Esophagus muscularis mucosa (tissue), 4 donors: Measurements from ENCODE around the gene NCAN. TPM values are rescaled to one million over a fixed set of nuclear protein-coding genes. Genes with fewer than 3 reads are reported as not detected.
"Not testable (repeated sequence)": the region's sequence is repeated elsewhere in the genome, so short reads cannot be mapped to it uniquely, and the experiment has no call there.

Source experiments
- DNase-seq: peaks from one replicate; pipeline ENCODE4 v3.0.0-alpha.2; 2017; ENCODE audit errors: extremely low spot score
- H3K27ac ChIP-seq, 4 donors: fragments of 200-600 bp; sonication (generic); replicated peaks in 1 of 4; 1 replicate in 3 of 4; 2 replicates in 1 of 4; pipeline ENCODE4 v1.5.1; 2016 to 2019; ENCODE audit warnings: mild to moderate bottlenecking in 1 of 4
- H3K27me3 ChIP-seq, 4 donors: fragments of 200-600 bp; sonication (generic); one replicate each; pipeline versions ENCODE4 v1.5.1 to v1.6.0; 2016 to 2019
- H3K36me3 ChIP-seq, 4 donors: fragments of 200-600 bp; sonication (generic); one replicate each; pipeline ENCODE4 v1.5.1; 2016 to 2019
- H3K4me1 ChIP-seq, 4 donors: fragments of 200-600 bp; sonication (generic); one replicate each; pipeline ENCODE4 v1.5.1; 2016 to 2019
- H3K4me3 ChIP-seq, 4 donors: fragments of 200-600 bp; sonication (generic); 1 replicate in 2 of 4; 2 replicates in 2 of 4; pipeline ENCODE4 v1.5.1; 2016 to 2019; ENCODE audit warnings: mild to moderate bottlenecking in 4 of 4, moderate library complexity in 1 of 4
- H3K9me3 ChIP-seq, 4 donors: fragments of 200-600 bp; sonication (generic); 1 replicate in 3 of 4; 2 replicates in 1 of 4; pipeline ENCODE4 v1.5.1; 2016 to 2019
- EP300 ChIP-seq: sonication (generic); formaldehyde crosslinking; IDR thresholded peaks from one replicate; pipeline ENCODE4 v1.6.1; 2017; ENCODE audit warnings: antibody characterized with exemption
- POLR2A ChIP-seq: fragments of 450-650 bp; IDR thresholded peaks from one replicate; pipeline ENCODE4 v1.6.1; 2017; ENCODE audit warnings: antibody characterized with exemption, moderate library complexity, mild to moderate bottlenecking, low read depth
- POLR2AphosphoS5 ChIP-seq, 2 donors: sonication (generic); formaldehyde crosslinking; IDR thresholded peaks; one replicate each; pipeline ENCODE4 v1.6.1; 2017; ENCODE audit warnings: antibody characterized with exemption in 2 of 2
- WGBS: methylation state at CpG from one replicate; pipeline ENCODE4 v1.1.5; 2018; 5-methylcytosine and 5-hydroxymethylcytosine counted together
- intact Hi-C: fragments of 100-400 bp; cut with DNase I; formaldehyde crosslinking; loops from one replicate; pipeline ENCODE4 v1.15.1; 2023
- total RNA-seq, 4 donors: library from RNA; depleted of rRNA; stranded (reverse); fragments of >200 nt; gene quantifications; one replicate each; pipeline versions ENCODE4 v1.1.0 to v1.2.1, GENCODE V29; 2016
- TF ChIP-seq, protein P1 (sequence below), 3 experiments: fragments of 200-600 bp in 2 of 3; fragments of 450-650 bp in 1 of 3; sonication (generic) in 2 of 3; IDR thresholded peaks; one replicate each; pipeline ENCODE4 v1.5.1; 2017 to 2019; ENCODE audit warnings: antibody characterized with exemption in 3 of 3, mild to moderate bottlenecking in 2 of 3, moderate library complexity in 1 of 3

NCAN gene
- total RNA-seq, 4 donors from 2014 or later, result 0.17 TPM; not detected in 3

DNA sequence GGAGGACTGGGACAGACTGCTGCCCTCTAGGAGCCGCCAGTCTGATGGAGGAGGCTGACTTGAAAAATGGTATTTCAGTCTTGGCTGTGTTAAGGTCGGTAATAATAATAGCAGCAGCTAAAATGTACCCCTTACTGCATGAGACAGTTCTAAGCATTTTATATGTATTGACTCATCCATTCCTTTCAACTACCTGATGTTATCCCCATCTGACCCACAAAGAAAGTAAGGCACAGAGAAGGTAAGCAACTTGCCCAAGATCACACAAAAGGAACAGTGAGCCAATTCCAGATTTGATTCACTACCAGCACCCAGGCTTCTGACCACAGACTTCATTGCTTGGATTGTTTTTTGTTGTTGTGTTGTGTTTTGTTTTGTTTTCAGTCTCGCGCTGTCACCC is 4.0 kb downstream of the NCAN start:
- no peak for DNase-seq
- Histone ChIP-seq H3K4me3 (no peak overlapping the region), H3K4me1 (peaks cover 0 to 5% (median 0%) of the 10 kb centered on the region in 4 donors), H3K27ac (no peak overlapping the region), H3K9me3 (no peaks in the 10 kb centered on the region), H3K27me3 (peaks cover 6 to 86% (median 19%) of the 10 kb centered on the region in 4 donors), H3K36me3 (no peaks in the 10 kb centered on the region)
- 79% methylated on average over 4 of the region's 4 CpGs for WGBS
- intact Hi-C loops, result no loop called here
- TF ChIP-seq POLR2AphosphoS5 (IDR thresholded peaks at IDR 0.05), result no peak
- TF ChIP-seq POLR2A, result no peak
- TF ChIP-seq, protein P1, sequence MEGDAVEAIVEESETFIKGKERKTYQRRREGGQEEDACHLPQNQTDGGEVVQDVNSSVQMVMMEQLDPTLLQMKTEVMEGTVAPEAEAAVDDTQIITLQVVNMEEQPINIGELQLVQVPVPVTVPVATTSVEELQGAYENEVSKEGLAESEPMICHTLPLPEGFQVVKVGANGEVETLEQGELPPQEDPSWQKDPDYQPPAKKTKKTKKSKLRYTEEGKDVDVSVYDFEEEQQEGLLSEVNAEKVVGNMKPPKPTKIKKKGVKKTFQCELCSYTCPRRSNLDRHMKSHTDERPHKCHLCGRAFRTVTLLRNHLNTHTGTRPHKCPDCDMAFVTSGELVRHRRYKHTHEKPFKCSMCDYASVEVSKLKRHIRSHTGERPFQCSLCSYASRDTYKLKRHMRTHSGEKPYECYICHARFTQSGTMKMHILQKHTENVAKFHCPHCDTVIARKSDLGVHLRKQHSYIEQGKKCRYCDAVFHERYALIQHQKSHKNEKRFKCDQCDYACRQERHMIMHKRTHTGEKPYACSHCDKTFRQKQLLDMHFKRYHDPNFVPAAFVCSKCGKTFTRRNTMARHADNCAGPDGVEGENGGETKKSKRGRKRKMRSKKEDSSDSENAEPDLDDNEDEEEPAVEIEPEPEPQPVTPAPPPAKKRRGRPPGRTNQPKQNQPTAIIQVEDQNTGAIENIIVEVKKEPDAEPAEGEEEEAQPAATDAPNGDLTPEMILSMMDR (IDR thresholded peaks at IDR 0.05), result no peak

DNA sequence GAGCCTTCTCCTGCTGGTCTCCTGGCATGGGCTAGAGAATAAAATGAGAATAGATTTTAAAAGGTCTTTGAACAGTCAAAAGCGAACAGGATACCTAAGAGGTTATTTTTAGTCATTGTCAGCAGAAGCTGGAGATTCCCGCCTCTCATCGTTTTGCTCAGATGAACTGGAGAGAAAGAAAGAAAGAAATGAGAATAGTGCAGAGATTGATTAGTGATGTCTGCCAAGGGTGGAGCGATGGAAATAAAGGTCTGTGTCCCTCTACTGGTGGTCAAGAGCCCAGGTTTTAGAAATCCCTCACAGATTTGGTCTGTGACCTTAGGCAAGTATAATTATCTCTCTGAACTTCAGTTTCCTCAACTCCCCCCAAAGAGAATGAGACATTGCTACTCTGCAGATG is 5.3 kb downstream of the NCAN start:
- TF ChIP-seq POLR2AphosphoS5 (IDR thresholded peaks at IDR 0.05) (no peak), EP300 (no peak), POLR2A (no peak)
- TF ChIP-seq, protein P1 (IDR thresholded peaks at IDR 0.05), result no peak
- Histone ChIP-seq H3K4me3 (no peak overlapping the region), H3K27ac (no peak overlapping the region), H3K27me3 (peaks cover 0 to 84% (median 10%) of the 10 kb centered on the region in 4 donors), H3K4me1 (no peaks in the 10 kb centered on the region), H3K36me3 (no peaks in the 10 kb centered on the region), H3K9me3 (no peaks in the 10 kb centered on the region)
- 62% methylated on average over 4 of the region's 4 CpGs for WGBS
- no peak for DNase-seq
- intact Hi-C loops, result no loop called here

DNA sequence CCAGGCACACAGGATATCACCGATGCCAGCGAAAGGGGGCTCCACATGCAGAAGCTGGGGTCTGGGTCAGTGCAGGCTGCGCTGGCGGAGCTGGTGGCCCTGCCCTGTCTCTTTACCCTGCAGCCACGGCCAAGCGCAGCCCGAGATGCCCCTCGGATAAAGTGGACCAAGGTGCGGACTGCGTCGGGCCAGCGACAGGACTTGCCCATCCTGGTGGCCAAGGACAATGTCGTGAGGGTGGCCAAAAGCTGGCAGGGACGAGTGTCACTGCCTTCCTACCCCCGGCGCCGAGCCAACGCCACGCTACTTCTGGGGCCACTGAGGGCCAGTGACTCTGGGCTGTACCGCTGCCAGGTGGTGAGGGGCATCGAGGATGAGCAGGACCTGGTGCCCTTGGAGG is 7.2 kb downstream of the NCAN start:
- H3K4me1 ChIP-seq, result no peaks in the 10 kb centered on the region
- TF ChIP-seq, protein P1 (IDR thresholded peaks at IDR 0.05), result no peak
- TF ChIP-seq EP300 (no peak), POLR2A (no peak), POLR2AphosphoS5 (IDR thresholded peaks at IDR 0.05) (no peak)
- no peaks in the 10 kb centered on the region for H3K9me3 ChIP-seq
- no peak overlapping the region for H3K27ac ChIP-seq
- H3K27me3 ChIP-seq, result peaks cover 0 to 78% (median 2%) of the 10 kb centered on the region in 4 donors
- H3K4me3 ChIP-seq, result no peak overlapping the region
- WGBS, result 89% methylated on average over 13 of the region's 21 CpGs
- H3K36me3 ChIP-seq, result no peaks in the 10 kb centered on the region
- intact Hi-C loops, result no loop called here
- DNase-seq, result no peak

DNA sequence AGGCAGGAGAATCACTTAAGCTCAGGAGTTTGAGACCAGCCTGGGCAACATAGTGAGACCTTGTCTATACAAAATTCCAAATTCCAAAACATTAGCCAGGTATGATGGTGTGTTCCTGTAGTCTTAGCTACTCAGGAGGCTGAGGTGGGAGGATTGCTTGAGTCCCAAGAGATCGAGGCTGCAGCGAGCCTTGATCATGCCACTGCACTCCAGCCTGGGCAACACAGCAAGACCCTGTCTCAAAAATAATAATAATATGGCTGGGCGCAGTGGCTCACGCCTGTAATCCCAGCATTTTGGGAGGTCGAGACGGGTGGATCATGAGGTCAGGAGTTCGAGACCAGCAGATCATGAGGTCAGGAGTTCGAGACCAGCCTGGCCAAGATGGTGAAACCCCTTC is 9.2 kb downstream of the NCAN start:
- H3K4me3 ChIP-seq, H3K36me3 ChIP-seq, intact Hi-C loops, H3K9me3 ChIP-seq, H3K27ac ChIP-seq, DNase-seq: not testable (repeated sequence)
- 84% methylated on average over 8 of the region's 8 CpGs for WGBS
- Histone ChIP-seq H3K4me1 (peaks cover 4 to 12% (median 10%) of the 10 kb centered on the region in 4 donors), H3K27me3 (peaks cover 0 to 78% (median 13%) of the 10 kb centered on the region in 4 donors)

- Histone ChIP-seq H3K36me3 (no peaks in the 10 kb centered on the region), H3K27me3 (peaks cover 0 to 79% (median 28%) of the 10 kb centered on the region in 4 donors), H3K4me3 (no peak overlapping the region), H3K4me1 (peaks cover 4 to 12% (median 10%) of the 10 kb centered on the region in 4 donors), H3K9me3 (no peaks in the 10 kb centered on the region), H3K27ac (no peak overlapping the region)
- TF ChIP-seq, protein P1 (IDR thresholded peaks at IDR 0.05), result no peak
- TF ChIP-seq POLR2A, result no peak
- no peak for TF ChIP-seq EP300
- no peak for TF ChIP-seq POLR2AphosphoS5 (IDR thresholded peaks at IDR 0.05)
- WGBS, result 84% methylated on average over 5 of the region's 5 CpGs
- no peak for DNase-seq
- intact Hi-C loops, result no loop called here
Observed at GRCh38 chr19:19223060-19223459, 11.3 kb downstream of the NCAN start.
